ENCODE measurements around the gene CACNA1A.
"Not testable (repeated sequence)": the region's sequence is repeated elsewhere in the genome, so short reads cannot be mapped to it uniquely, and the experiment has no call there.

CACNA1A gene

GRCh38 chr19:13169769-13170168 is 336.5 kb downstream of the CACNA1A start:
- no peak for DNase-seq

DNA sequence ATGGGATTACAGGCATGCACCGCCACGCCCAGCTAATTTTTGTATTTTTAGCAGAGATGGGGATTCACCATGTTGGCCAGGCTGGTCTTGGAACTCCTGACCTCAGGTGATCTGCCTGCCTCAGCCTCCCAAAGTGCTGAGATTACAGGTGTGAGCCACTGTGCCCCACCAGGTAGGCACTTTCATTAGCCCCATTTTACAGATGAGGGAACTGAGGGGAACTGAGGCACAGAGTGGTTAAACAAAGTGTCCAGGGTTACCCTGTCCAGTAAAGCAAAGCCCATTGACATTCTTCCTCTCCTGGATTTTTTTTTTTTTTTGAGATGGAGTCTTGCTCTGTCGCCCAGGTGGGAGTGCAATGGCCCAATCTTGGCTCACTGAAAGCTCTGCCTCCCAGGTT is 340.1 kb downstream of the CACNA1A start:
- DNase-seq, result not testable (repeated sequence)

- no peak for DNase-seq
These were observed 340.9 kb downstream of the CACNA1A start for GRCh38 chr19:13165162-13165997.

- DNase-seq, result peak in 28 of 51 donors; percentile 11 to 59 (median 35)
These were observed 341.7 kb downstream of the CACNA1A start for GRCh38 chr19:13164343-13165161.

- DNase-seq, result peak in 42 of 51 donors; percentile 11 to 82 (median 54)
These were observed 342.5 kb downstream of the CACNA1A start for GRCh38 chr19:13163609-13164342.

DNA sequence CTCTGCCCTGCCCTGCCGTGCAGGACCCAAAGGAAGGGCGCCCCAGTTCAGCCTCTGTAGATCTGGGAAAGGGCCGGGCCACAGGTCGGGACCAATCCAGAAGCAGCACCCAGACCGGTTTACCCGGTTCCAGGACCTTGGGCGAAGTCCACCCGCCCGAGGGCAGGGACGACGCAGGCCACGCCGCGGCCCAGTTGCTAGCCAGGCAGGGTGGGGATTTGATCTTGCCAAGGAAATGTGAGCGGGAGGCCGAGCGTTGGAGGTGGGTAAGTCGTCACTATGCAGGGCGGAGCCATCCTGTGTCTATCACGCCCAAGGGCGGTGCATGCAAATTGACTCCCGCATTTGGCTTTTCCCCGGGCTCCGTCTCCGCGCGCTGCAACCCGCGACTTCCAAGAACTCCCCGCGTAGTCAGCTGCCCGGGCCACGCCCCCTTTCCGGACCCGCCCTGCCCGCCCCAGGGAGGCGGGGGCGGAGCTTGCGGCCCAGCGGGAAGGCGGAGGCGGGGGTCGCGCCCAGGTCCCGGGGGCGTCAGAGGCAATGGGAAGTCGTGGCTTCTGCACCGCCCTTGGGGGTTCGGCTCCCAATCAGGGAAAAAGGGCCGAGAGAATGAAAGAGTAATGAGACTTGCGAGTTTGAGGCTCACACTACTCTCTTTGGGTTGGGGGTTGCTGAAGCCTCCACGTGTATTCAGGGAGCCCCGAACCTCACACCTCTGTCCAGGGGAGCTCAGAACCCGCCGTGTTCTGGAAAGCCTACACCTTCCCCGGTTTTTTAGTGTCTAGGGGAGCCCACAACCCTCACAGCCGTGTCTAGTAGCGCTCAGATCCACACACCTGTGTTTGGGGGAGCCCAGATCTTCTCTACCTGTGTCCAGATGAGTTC is 343.3 kb downstream of the CACNA1A start:
- peak in 49 of 51 donors; percentile 9 to 96 (median 86) for DNase-seq

GRCh38 chr19:13160557-13160956 is 345.7 kb downstream of the CACNA1A start:
- no peak for DNase-seq

DNA sequence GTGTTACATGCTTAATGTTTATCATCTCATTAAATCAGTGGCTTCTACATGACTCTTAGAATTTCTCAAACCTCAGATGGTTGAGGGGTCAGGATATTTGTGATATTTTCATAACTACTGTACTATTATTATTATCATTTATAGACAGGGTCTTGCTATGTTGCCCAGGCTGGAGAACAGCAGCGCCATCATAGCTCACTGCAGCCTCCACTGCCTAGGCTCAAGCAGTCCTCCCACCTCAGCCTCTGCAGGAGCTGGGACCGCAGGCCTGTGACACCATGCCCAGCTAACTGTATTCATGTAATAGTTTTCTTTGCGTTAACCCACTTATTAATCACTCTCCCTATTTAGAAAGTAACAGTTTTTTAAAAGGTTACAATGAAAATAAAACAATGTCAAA is 346.6 kb downstream of the CACNA1A start:
- DNase-seq, result no peak

All from hypothalamus (tissue), 51 donors.